IMR-90 (cell line): ENCODE data around the gene FGF2. TPM values are rescaled to one million over a fixed set of nuclear protein-coding genes. Genes with fewer than 3 reads are reported as not detected.

Experiments
- ATAC-seq: fragments of 200-7000 bp; cut with Tn5 transposase; 2 replicates; pipeline ENCODE4 v1.9.1; 2020; ENCODE audit warnings: low read depth, mild to moderate bottlenecking, moderate library complexity
- BruUV-seq: library from RNA; stranded (reverse); fragments of 400-500 nt; replicated peaks from 2 replicates; lab custom pipeline; 2021; lab: Mats Ljungman, UMichigan
- CTCF ChIA-PET: fragments of 300-600 bp; formaldehyde crosslinking; extraction: SDS; loops from one replicate; lab custom pipeline; 2021; ENCODE audit warnings: antibody characterized with exemption; lab: Yijun Ruan, JAX
- POLR2A ChIA-PET: fragments of 300-600 bp; sonication (Branson Sonifier 250); formaldehyde crosslinking; loops from one replicate; lab custom pipeline; 2022; ENCODE audit warnings: antibody characterized with exemption; ENCODE audit not compliant: unreplicated experiment; lab: Charles Lee
- DNase-seq: peaks from one replicate; pipeline ENCODE4 v3.0.0; 2013
- H2AFZ ChIP-seq: replicated peaks from 2 replicates; pipeline ENCODE3; 2013; ENCODE audit warnings: low read length, mild to moderate bottlenecking; ENCODE audit not compliant: poor library complexity
- H2AK5ac ChIP-seq: 2 replicates; pipeline ENCODE4 v1.6.1; 2013; ENCODE audit warnings: low read depth, low read length, inconsistent platforms
- H2AK9ac ChIP-seq: replicated peaks from 2 replicates; pipeline ENCODE3; 2013; ENCODE audit warnings: mild to moderate bottlenecking, low read depth, low read length, moderate library complexity; ENCODE audit not compliant: poor library complexity
- H2BK120ac ChIP-seq: 2 replicates; pipeline ENCODE4 v1.6.1; 2013; ENCODE audit warnings: low read depth, low read length, inconsistent platforms
- H2BK15ac ChIP-seq: 3 replicates; pipeline ENCODE4 v1.6.1; 2013; ENCODE audit warnings: low read depth, low read length, inconsistent platforms
- H2BK20ac ChIP-seq: 2 replicates; pipeline ENCODE4 v1.6.1; 2013; ENCODE audit warnings: low read depth, mild to moderate bottlenecking, inconsistent platforms, low read length, moderate library complexity
- H2BK5ac ChIP-seq: 2 replicates; pipeline ENCODE4 v1.6.1; 2013; ENCODE audit warnings: mild to moderate bottlenecking, low read depth, low read length, inconsistent platforms; ENCODE audit not compliant: poor library complexity, severe bottlenecking
- H3K14ac ChIP-seq: replicated peaks from 2 replicates; pipeline ENCODE4 v1.6.1; 2013; ENCODE audit warnings: low read depth, low read length, inconsistent platforms
- H3K18ac ChIP-seq: 2 replicates; pipeline ENCODE4 v1.6.1; 2013; ENCODE audit warnings: low read depth, low read length, control low read depth
- H3K23ac ChIP-seq: 2 replicates; pipeline ENCODE4 v1.6.1; 2013; ENCODE audit warnings: low read depth, low read length, inconsistent platforms
- H3K27ac ChIP-seq: 2 replicates; pipeline ENCODE4 v1.5.1; 2013; ENCODE audit warnings: mild to moderate bottlenecking, control low read depth, low read length; ENCODE audit not compliant: insufficient read depth
- H3K27me3 ChIP-seq: 2 replicates; pipeline ENCODE4 v1.6.1; 2013; ENCODE audit warnings: low read length; ENCODE audit not compliant: control insufficient read depth, insufficient read depth
- H3K36me3 ChIP-seq: 2 replicates; pipeline ENCODE4 v1.6.1; 2013; ENCODE audit warnings: low read length, mixed read lengths; ENCODE audit not compliant: control insufficient read depth, insufficient read depth
- H3K4ac ChIP-seq: 2 replicates; pipeline ENCODE4 v1.6.1; 2013; ENCODE audit warnings: low read depth, low read length, inconsistent platforms
- H3K4me1 ChIP-seq: 2 replicates; pipeline ENCODE4 v1.6.1; 2013; ENCODE audit warnings: low read length, mixed read lengths; ENCODE audit not compliant: control insufficient read depth, insufficient read depth
- H3K4me2 ChIP-seq: 2 replicates; pipeline ENCODE4 v1.6.1; 2013; ENCODE audit warnings: low read depth, mild to moderate bottlenecking, control low read depth, low read length, moderate library complexity
- H3K4me3 ChIP-seq: 2 replicates; pipeline ENCODE4 v1.5.1; 2013; ENCODE audit warnings: low read depth, mild to moderate bottlenecking, control low read depth, low read length, moderate library complexity; ENCODE audit not compliant: insufficient read depth
- H3K56ac ChIP-seq: 2 replicates; pipeline ENCODE4 v1.6.1; 2013; ENCODE audit warnings: low read length, inconsistent platforms; ENCODE audit not compliant: insufficient read depth; ENCODE audit errors: extremely low read depth
- H3K79me1 ChIP-seq, 2 experiments: 2 replicates each; pipeline ENCODE4 v1.6.1; 2013; ENCODE audit warnings: low read length in 2 of 2, inconsistent platforms in 1 of 2, low read depth in 1 of 2
- H3K9ac ChIP-seq: 2 replicates; pipeline ENCODE4 v1.6.1; 2013; ENCODE audit warnings: low read depth, low read length, control low read depth
- H3K9me1 ChIP-seq: 2 replicates; pipeline ENCODE4 v1.6.1; 2013; ENCODE audit warnings: low read length, inconsistent platforms; ENCODE audit not compliant: insufficient read depth
- H3K9me3 ChIP-seq: 2 replicates; pipeline ENCODE4 v1.6.1; 2013; ENCODE audit warnings: low read length; ENCODE audit not compliant: control insufficient read depth, insufficient read depth
- H4K20me1 ChIP-seq: 2 replicates; pipeline ENCODE4 v1.6.1; 2013; ENCODE audit warnings: low read length, inconsistent platforms; ENCODE audit not compliant: insufficient read depth
- H4K5ac ChIP-seq: 2 replicates; pipeline ENCODE4 v1.6.1; 2013; ENCODE audit warnings: mild to moderate bottlenecking, low read depth, low read length, control low read depth
- H4K8ac ChIP-seq, 2 experiments: 2 replicates each; pipeline ENCODE4 v1.6.1; 2013; ENCODE audit warnings: low read depth in 2 of 2, low read length in 2 of 2, control low read depth in 1 of 2, inconsistent platforms in 1 of 2
- H4K91ac ChIP-seq: 2 replicates; pipeline ENCODE4 v1.6.1; 2013; ENCODE audit warnings: low read depth, low read length, inconsistent platforms; ENCODE audit not compliant: insufficient read depth
- WGBS, 2 experiments: methylation state at CpG; one replicate each; pipeline versions ENCODE4 v1.1.5 to v1.1.7; 2013; ENCODE audit warnings: missing lambda C conversion rate in 2 of 2; ENCODE audit not compliant: insufficient read length in 1 of 2; ENCODE audit errors: extremely low coverage in 2 of 2; 5-methylcytosine and 5-hydroxymethylcytosine counted together
- dilution Hi-C: fragments of 300-500 bp; cut with HindIII; formaldehyde crosslinking; loops from one replicate; pipeline ENCODE4 v1.14.3; 2018; ENCODE audit warnings: low sequenced_read_pairs; ENCODE audit not compliant: unreplicated experiment
- in situ Hi-C: fragments of 300-500 bp; cut with MboI; formaldehyde crosslinking; loops from 3 replicates; pipeline ENCODE4 v1.14.3; 2019; ENCODE audit warnings: low sequenced_read_pairs, inconsistent platforms, mixed read lengths
- intact Hi-C: fragments of 100-400 bp; cut with micrococcal nuclease; formaldehyde crosslinking; loops from 2 replicates; pipeline ENCODE4 v1.10.0; 2022
- polyA plus RNA-seq, 3 experiments: library from polyadenylated mRNA; depleted of rRNA; stranded (reverse); fragments of >200 nt; gene quantifications; 2 replicates each; pipeline ENCODE4 v1.2.3, GENCODE V29; 2012; ENCODE audit warnings: low replicate concordance in 1 of 3
- total RNA-seq: library from RNA; depleted of rRNA; stranded (reverse); fragments of >200 nt; gene quantifications from 2 replicates; pipeline ENCODE4 v1.2.3, GENCODE V29; 2012
- TF ChIP-seq, protein P1 (sequence below): fragments of 150-350 bp; IDR thresholded peaks from 2 replicates; pipeline ENCODE4 v1.6.1; 2017; ENCODE audit warnings: mild to moderate bottlenecking, antibody characterized with exemption, low read length, low read depth

Gene FGF2
- total and polyA plus RNA-seq, 2 of the 4 experiments (the other 2 are of a cell fraction), result 12.9 to 27.1 TPM

DNA sequence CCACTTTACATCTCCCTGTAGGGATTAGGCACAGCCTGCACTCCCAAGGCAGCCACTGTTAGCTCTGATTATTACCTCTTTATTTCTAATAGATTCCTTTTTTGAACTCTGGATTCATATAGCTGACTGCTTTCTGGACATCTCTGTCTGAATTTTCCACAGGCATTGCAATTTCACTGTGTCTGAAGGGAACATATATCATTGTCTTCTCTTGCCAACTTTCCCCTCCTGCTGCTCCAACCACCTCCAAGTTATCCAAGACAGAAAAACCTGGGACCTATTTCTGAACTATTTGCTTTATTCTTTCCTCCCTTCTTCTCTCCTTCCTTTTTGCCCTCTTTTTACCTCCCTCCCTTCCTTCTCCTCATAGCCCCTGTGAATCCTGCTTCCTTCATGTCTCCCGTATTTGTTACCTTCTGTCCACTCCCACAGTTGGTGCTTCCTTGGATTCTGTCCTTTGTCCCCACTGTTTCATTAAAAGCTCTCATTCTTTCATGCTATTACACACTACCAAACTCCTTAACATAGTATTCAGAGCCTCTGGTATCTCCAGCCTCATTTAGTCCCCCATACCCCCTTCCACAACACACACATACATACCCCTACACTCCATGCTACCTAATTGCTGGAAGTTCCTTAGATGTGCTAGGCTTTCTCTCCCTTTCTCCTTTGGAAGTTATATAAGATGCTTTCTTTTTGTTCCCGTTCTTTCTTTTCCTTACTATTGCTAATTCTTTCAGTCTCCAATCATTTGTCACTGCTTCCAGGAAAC is 34.7 kb downstream of the FGF2 start:
- intact Hi-C loops, result loop anchor here (5.0 kb wide), 1 partner anchor 34 kb away; the partner anchor contains the start of gene FGF2
- Histone ChIP-seq H4K8ac (no peak overlapping the region), H3K79me1 (peaks cover 15 to 69% of the 10 kb centered on the region in 2 experiments), H3K23ac (no peak overlapping the region; the same call in none of the 2 replicates), H3K9ac (no peak overlapping the region), H2BK20ac (no peak overlapping the region), H2BK120ac (no peak overlapping the region), H2BK15ac (no peak overlapping the region), H3K27me3 (no peaks in the 10 kb centered on the region), H3K9me3 (no peaks in the 10 kb centered on the region), H3K27ac (no peak overlapping the region), H4K91ac (no peak overlapping the region), H2AK5ac (no peak overlapping the region), H3K36me3 (no peaks in the 10 kb centered on the region; the same call in 1 of the 2 replicates), H2BK5ac (no peak overlapping the region), H3K9me1 (peaks cover 11% of the 10 kb centered on the region), H2AK9ac (no peak overlapping the region), H3K14ac (peak overlapping the region; percentile 37; the same call in 1 of the 2 replicates), H3K56ac (no peak overlapping the region), H3K18ac (peak overlapping the region; percentile 41; the same call in 1 of the 2 replicates), H2AFZ (no peak overlapping the region), H3K4ac (no peak overlapping the region), H3K4me1 (peaks cover 8% of the 10 kb centered on the region), H4K5ac (no peak overlapping the region), H3K4me2 (no peak overlapping the region; the same call in 1 of the 2 replicates), H4K20me1 (peaks cover 34% of the 10 kb centered on the region; the same call in 1 of the 2 replicates), H3K4me3 (no peak overlapping the region)
- in situ Hi-C loops, result no loop called here
- TF ChIP-seq, protein P1, sequence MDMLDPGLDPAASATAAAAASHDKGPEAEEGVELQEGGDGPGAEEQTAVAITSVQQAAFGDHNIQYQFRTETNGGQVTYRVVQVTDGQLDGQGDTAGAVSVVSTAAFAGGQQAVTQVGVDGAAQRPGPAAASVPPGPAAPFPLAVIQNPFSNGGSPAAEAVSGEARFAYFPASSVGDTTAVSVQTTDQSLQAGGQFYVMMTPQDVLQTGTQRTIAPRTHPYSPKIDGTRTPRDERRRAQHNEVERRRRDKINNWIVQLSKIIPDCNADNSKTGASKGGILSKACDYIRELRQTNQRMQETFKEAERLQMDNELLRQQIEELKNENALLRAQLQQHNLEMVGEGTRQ, result no peak
- no TSS peak for BruUV-seq
- DNase-seq (no peak), ATAC-seq (no peak)
- POLR2A ChIA-PET, result interaction anchor here (0.6 kb wide), 1 partner anchor 91 kb away, joined by 3 read pairs; no protein-coding TSS in a partner anchor
- dilution Hi-C loops, result no loop called here
- 100% methylated on average over 1 of the region's 2 CpGs; no CpG with 5 or more reads in 1 of the 2 experiments for WGBS, 2 experiments
- CTCF ChIA-PET, result interaction anchor here (0.6 kb wide), 1 partner anchor 12 kb away, joined by 3 read pairs; no protein-coding TSS in a partner anchor
